OCI-LY3 (cell line): ENCODE data around the gene TPD52L2.

Experiments
- H2AFZ ChIP-seq: fragments of 200-600, 300-600 bp; shearing (Covaris generic); 2 replicates; pipeline ENCODE4 v1.6.0; 2014; ENCODE audit warnings: antibody characterized with exemption, low read depth, low read length
- H3K27ac ChIP-seq: fragments of 200-600, 300-600 bp; sonication (generic); 2 replicates; pipeline ENCODE4 v1.5.1; 2014; ENCODE audit warnings: mild to moderate bottlenecking, low read length, moderate library complexity, mixed read lengths
- H3K27me3 ChIP-seq: fragments of 200-600, 300-600 bp; sonication (generic); 2 replicates; pipeline ENCODE4 v1.6.1; 2014; ENCODE audit warnings: low read depth, low read length, mixed read lengths
- H3K36me3 ChIP-seq: fragments of 200-600, 300-600 bp; sonication (generic); replicated peaks from 2 replicates; pipeline ENCODE3; 2014; ENCODE audit warnings: low read depth, low read length, mixed read lengths
- H3K4me1 ChIP-seq: fragments of 300-600, 200-600 bp; sonication (generic); 2 replicates; pipeline ENCODE4 v1.6.1; 2014; ENCODE audit warnings: low read length, mixed read lengths
- H3K4me2 ChIP-seq: fragments of 200-600, 300-600 bp; sonication (generic); 2 replicates; pipeline ENCODE4 v1.6.1; 2014; ENCODE audit warnings: low read length, mixed read lengths
- H3K4me3 ChIP-seq: fragments of 300-600, 200-600 bp; sonication (generic); 2 replicates; pipeline ENCODE4 v1.5.1; 2014; ENCODE audit warnings: antibody characterized with exemption, mild to moderate bottlenecking, low read length, moderate library complexity
- H3K79me2 ChIP-seq: fragments of 300-600, 200-600 bp; shearing (Covaris generic); 2 replicates; pipeline ENCODE4 v1.6.1; 2014; ENCODE audit warnings: mild to moderate bottlenecking, low read length, mixed read lengths
- H3K9ac ChIP-seq: fragments of 300-600, 200-600 bp; shearing (Covaris generic); 2 replicates; pipeline ENCODE4 v1.6.0; 2014; ENCODE audit warnings: mild to moderate bottlenecking, low read length, moderate library complexity
- H3K9me3 ChIP-seq: fragments of 200-600, 300-600 bp; shearing (Covaris generic); 2 replicates; pipeline ENCODE4 v1.6.1; 2014; ENCODE audit warnings: low read length, mixed read lengths; ENCODE audit not compliant: insufficient read depth
- H4K20me1 ChIP-seq: fragments of 200-600, 300-600 bp; sonication (generic); 2 replicates; pipeline ENCODE4 v1.6.1; 2016; ENCODE audit warnings: low read length, mixed read lengths; ENCODE audit not compliant: insufficient read depth
- CTCF ChIP-seq: fragments of 200-600, 300-600 bp; sonication (generic); IDR thresholded peaks from 2 replicates; pipeline ENCODE4 v1.5.1; 2014; ENCODE audit warnings: antibody characterized with exemption, low read length, low read depth
- EZH2phosphoT487 ChIP-seq: fragments of 200-600 bp; shearing (Covaris generic); IDR thresholded peaks from 2 replicates; pipeline ENCODE4 v1.6.1; 2018; ENCODE audit warnings: antibody characterized with exemption, mixed run types, low read depth

Gene TPD52L2

GRCh38 chr20:63822276-63822696 lies 42.8 kb upstream of the TPD52L2 start:
- Histone ChIP-seq H3K4me1 (peaks cover 25% of the 10 kb centered on the region), H3K27me3 (peaks cover 17% of the 10 kb centered on the region; the same call in 1 of the 2 replicates), H3K9me3 (no peaks in the 10 kb centered on the region), H3K27ac (peak overlapping the region; percentile 57), H3K79me2 (no peaks in the 10 kb centered on the region), H3K4me3 (peak overlapping the region; percentile 61), H4K20me1 (no peaks in the 10 kb centered on the region), H3K9ac (peak overlapping the region; percentile 36; the same call in 1 of the 2 replicates), H2AFZ (peak overlapping the region; percentile 87), H3K36me3 (no peaks in the 10 kb centered on the region), H3K4me2 (peak overlapping the region; percentile 73)
- TF ChIP-seq CTCF: no peak
- TF ChIP-seq EZH2phosphoT487: no peak

DNA sequence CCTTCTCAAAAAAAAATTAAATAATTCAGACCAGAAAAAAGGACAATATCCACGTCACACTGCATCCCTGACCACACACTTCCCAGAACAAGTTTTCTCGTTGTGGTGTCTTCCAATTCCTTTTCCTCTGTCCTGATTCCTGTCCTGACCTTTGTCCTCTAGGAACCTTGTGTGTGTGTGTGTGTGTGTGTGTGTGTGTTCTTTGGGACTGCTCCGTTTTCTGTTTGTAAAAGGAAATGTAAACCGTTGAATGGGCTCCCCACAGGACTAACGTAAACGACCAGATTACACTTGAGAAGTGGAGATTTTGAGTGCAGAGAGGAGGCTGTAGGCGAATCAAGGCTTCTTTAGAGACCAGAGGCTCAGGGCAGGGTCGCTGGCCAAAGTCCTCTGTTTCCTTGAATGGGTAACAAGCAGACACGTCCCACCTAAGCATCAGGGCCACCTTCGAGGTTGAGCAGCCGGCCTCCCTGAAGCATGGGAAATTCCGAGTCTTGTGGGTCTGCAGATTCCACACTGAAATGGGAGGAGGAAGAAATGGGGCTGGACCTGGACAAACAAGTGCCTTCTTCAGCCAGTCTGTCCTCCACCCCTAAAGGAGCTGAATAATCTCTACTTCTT lies 41.3 kb upstream of the TPD52L2 start:
- Histone ChIP-seq H3K9ac (no peak overlapping the region), H3K36me3 (no peaks in the 10 kb centered on the region), H3K4me2 (no peak overlapping the region), H3K27ac (no peak overlapping the region), H3K4me1 (peaks cover 25% of the 10 kb centered on the region), H3K79me2 (no peaks in the 10 kb centered on the region), H3K4me3 (no peak overlapping the region), H4K20me1 (no peaks in the 10 kb centered on the region), H3K9me3 (no peaks in the 10 kb centered on the region), H2AFZ (no peak overlapping the region), H3K27me3 (peaks cover 13% of the 10 kb centered on the region; the same call in 1 of the 2 replicates)
- TF ChIP-seq CTCF (no peak), EZH2phosphoT487 (no peak)

- H3K36me3 ChIP-seq: no peaks in the 10 kb centered on the region
- H3K4me3 ChIP-seq: no peak overlapping the region
- no peak overlapping the region for H3K4me2 ChIP-seq
- H3K27ac ChIP-seq: no peak overlapping the region
- no peak overlapping the region for H3K9ac ChIP-seq
- no peaks in the 10 kb centered on the region for H4K20me1 ChIP-seq
- H3K9me3 ChIP-seq: no peaks in the 10 kb centered on the region
- no peak overlapping the region for H2AFZ ChIP-seq
- H3K79me2 ChIP-seq: no peaks in the 10 kb centered on the region
- peaks cover 26% of the 10 kb centered on the region for H3K27me3 ChIP-seq
- TF ChIP-seq CTCF: no peak
- no peak for TF ChIP-seq EZH2phosphoT487
- H3K4me1 ChIP-seq: peaks cover 21% of the 10 kb centered on the region
These were observed 39.5 kb upstream of the TPD52L2 start for GRCh38 chr20:63825331-63826118.

- no peak overlapping the region for H3K4me3 ChIP-seq
- no peaks in the 10 kb centered on the region for H4K20me1 ChIP-seq
- no peak for TF ChIP-seq EZH2phosphoT487
- no peak for TF ChIP-seq CTCF
- H3K9me3 ChIP-seq: no peaks in the 10 kb centered on the region
- no peak overlapping the region for H3K9ac ChIP-seq
- no peak overlapping the region for H3K27ac ChIP-seq
- H3K4me2 ChIP-seq: no peak overlapping the region
- H2AFZ ChIP-seq: no peak overlapping the region
- no peaks in the 10 kb centered on the region for H3K36me3 ChIP-seq
- H3K4me1 ChIP-seq: peaks cover 14% of the 10 kb centered on the region
- no peaks in the 10 kb centered on the region for H3K79me2 ChIP-seq
- H3K27me3 ChIP-seq: peaks cover 26% of the 10 kb centered on the region
These were observed 38.3 kb upstream of the TPD52L2 start for GRCh38 chr20:63826753-63827152.
